ENCODE results near the gene RCC1. TPM values are rescaled to one million over a fixed set of nuclear protein-coding genes. Genes with fewer than 3 reads are reported as not detected.
"Not testable (repeated sequence)": the region's sequence is repeated elsewhere in the genome, so short reads cannot be mapped to it uniquely, and the experiment has no call there.

Gene RCC1, protein sequence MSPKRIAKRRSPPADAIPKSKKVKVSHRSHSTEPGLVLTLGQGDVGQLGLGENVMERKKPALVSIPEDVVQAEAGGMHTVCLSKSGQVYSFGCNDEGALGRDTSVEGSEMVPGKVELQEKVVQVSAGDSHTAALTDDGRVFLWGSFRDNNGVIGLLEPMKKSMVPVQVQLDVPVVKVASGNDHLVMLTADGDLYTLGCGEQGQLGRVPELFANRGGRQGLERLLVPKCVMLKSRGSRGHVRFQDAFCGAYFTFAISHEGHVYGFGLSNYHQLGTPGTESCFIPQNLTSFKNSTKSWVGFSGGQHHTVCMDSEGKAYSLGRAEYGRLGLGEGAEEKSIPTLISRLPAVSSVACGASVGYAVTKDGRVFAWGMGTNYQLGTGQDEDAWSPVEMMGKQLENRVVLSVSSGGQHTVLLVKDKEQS
- 28.0 and 41.9 TPM in 2 replicates for total RNA-seq

DNA sequence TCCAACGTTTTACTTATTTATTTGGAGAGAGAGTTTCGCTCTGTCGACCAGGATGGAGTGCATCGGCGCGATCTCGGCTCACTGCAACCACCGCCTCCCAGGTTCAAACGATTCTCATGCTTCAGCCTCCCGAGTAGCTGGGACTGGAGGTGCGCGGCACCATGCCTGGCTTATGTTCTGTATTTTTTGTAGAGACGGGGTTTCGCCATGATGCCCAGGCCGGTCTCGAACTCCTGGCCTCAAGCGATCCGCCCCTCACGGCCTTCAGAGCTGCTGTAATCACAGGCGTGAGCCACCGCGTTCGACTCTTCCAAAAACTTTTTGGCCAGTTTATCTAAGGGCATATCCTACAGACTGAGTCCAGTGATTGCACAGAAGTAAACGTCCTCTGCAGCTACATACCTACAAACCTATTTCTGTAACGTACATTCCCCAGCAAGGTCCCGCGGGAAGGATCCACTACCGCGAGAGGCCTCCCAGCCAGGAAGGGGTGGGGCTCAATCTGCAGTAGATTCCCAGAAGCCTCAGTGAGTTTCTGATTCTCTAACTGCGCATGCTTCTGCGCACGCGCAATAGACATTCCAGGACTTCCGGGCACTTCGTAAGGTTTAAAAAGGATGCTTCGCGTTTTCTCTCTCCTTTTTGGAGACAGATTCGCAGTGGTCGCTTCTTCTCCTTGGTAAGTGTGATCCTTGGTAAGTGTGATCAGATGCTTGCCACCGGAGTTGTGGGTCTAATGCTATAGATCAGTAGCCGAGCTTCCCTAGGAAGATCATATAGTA, at the start of gene RCC1:
Gene RCC1 (plus strand): TSS at position 638 of the 782 bp plus-strand sequence. CDS start 23,824 bp downstream, outside the sequence.
- H3K4me3 ChIP-seq (ENCODE audit: low read depth, low read length): peak within 1 kb of the TSS; percentile 75
- TF ChIP-seq, protein P1, sequence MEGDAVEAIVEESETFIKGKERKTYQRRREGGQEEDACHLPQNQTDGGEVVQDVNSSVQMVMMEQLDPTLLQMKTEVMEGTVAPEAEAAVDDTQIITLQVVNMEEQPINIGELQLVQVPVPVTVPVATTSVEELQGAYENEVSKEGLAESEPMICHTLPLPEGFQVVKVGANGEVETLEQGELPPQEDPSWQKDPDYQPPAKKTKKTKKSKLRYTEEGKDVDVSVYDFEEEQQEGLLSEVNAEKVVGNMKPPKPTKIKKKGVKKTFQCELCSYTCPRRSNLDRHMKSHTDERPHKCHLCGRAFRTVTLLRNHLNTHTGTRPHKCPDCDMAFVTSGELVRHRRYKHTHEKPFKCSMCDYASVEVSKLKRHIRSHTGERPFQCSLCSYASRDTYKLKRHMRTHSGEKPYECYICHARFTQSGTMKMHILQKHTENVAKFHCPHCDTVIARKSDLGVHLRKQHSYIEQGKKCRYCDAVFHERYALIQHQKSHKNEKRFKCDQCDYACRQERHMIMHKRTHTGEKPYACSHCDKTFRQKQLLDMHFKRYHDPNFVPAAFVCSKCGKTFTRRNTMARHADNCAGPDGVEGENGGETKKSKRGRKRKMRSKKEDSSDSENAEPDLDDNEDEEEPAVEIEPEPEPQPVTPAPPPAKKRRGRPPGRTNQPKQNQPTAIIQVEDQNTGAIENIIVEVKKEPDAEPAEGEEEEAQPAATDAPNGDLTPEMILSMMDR (IDR thresholded peaks at IDR 0.05; ENCODE audit: insufficient read depth, low read depth, low read length): no peak
- peak; percentile 99 for DNase-seq (ENCODE audit: low read depth)

DNA sequence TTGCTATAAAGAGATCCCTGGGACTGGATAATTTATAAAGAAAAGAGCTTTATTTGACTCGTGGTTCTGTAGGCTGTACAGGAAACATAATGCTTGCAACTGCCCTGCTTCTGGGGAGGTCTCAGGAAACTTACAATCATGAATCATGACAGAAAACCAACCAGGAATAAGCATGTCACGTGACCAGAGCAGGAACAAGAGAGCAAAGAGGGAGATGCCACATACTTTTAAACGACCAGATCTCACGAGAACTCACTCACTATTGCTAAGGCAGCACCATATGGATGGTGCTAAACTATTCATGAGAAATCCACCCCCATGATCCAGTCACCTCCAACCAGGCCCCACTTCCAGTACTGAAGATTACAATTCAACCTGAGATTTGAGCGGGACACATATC, 49.8 kb upstream of the RCC1 start:
- TF ChIP-seq, protein P1 (IDR thresholded peaks at IDR 0.05; ENCODE audit: insufficient read depth, low read depth, low read length): no peak
- peak; percentile 59 for DNase-seq (ENCODE audit: low read depth)

DNA sequence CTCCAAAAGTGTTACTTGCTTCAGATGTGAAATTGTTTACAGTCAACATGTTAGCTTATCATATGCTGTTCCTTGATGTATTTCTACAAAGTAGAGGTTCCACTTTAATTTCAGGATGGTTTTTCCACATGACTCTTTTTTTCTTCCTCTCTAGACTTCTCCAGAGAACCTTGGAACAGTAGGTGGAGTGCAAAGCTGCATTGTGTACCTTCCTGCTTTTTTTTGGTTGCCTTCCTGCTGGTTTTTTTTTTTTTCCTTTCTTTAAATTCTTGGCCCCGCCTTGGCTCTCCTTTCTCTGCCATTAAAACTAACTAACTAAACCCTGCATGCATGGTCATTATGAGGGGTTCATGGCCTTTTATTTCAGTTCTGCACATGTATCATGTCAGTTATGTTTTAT, 48.2 kb upstream of the RCC1 start:
- TF ChIP-seq, protein P1 (IDR thresholded peaks at IDR 0.05; ENCODE audit: insufficient read depth, low read depth, low read length): no peak
- no peak for DNase-seq (ENCODE audit: low read depth)

More for the DNA sequence above, 49.8 kb upstream of the RCC1 start:
- no peak overlapping the region for H3K4me3 ChIP-seq (ENCODE audit: low read depth, low read length)

DNA sequence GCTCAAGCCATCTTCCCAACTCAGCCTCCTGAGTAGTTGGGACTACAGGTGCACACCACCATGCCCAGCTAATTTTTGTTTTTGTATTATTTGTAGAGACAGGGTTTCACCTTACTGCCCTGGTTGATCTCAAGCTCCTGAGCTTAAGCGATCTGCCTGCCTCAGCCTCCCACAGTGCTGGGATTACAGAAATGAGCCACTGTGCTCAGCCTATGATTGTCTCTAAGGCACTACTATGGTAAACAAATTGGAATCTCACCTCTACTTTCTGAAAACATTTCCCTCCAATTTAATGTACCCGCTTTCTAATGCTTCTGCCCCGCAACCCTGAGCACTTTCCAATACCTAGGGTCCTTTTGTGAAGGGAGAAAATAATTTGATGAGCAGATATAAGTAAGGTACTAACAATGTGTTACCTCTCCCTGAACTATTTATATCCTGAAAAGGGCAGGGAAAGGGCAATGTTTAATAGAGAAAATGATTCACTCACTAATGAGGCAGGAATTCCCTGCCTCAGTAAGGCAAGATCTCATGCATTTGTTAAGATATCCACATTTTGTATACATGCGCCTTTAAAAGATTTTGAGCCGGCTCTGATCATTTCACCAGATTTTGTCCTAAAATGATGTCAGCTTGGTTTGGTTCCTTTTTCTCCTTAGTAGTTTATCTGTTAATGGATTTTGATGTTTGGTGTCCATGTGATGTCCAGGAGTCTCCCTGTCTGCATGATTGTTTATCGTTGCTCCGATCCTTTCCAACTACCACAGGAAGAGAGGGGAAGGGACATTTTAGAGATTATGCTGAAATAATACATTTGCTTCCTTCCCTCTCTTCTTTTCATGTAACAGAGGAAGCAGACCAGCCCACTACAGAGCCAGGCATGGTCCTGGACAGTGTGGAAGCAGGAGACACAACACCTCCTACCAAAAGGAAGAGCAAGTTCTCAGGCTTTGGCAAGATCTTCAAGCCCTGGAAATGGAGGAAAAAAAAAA, 47.3 kb upstream of the RCC1 start:
- DNase-seq (ENCODE audit: low read depth): no peak
- no peak overlapping the region for H3K4me3 ChIP-seq (ENCODE audit: low read depth, low read length)
- TF ChIP-seq, protein P1 (IDR thresholded peaks at IDR 0.05; ENCODE audit: insufficient read depth, low read depth, low read length): no peak

More for the DNA sequence above, 48.2 kb upstream of the RCC1 start:
- H3K4me3 ChIP-seq (ENCODE audit: low read depth, low read length): no peak overlapping the region

DNA sequence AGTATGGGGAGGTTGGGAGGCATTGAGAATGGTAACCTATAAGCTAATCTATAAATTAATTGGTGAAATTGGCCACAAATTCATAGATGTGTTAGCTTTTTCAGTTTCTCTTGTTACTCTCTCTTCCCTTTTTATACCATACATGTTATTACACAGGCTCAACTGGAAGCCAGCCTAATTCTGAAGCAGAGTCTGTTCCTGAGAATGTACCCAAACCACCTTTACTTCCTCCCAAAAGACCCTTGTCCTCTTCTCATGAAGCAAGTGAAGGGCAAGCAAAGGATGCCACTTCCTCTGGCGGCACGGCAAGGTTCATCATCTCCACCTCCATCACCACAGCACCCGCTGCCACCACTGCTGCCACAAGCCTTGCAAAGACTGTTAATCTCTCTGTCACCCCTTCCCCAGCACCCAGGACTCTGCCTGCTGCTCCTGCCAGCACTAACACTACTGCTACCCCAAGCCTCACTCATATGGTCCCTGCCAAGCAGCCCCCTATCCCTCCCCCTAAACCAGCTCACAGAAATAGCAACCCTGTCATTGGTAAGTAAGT, 39.5 kb upstream of the RCC1 start:
- no peak for DNase-seq (ENCODE audit: low read depth)
- TF ChIP-seq, protein P1 (IDR thresholded peaks at IDR 0.05; ENCODE audit: insufficient read depth, low read depth, low read length): no peak
- no peak overlapping the region for H3K4me3 ChIP-seq (ENCODE audit: low read depth, low read length)

DNA sequence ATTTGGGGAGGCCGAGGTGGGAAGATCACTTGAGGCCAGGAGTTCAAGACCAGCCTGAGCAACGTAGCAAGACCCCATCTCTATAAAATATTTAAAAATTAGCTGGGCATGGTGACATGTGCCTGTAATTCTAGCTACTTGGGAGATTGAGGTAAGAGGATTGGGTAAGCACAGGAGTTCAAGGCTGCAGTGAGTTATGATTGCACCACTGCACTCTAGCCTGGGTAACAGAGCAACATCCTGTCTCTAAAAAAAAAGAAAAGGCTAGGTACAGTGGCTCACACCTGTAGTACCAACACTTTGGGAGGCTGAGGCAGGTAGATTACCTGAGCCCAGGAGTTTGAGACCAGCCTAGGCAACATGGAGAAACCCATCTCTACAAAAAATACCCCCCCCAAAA, 35.7 kb upstream of the RCC1 start:
- no peak for DNase-seq (ENCODE audit: low read depth)
- TF ChIP-seq, protein P1 (IDR thresholded peaks at IDR 0.05; ENCODE audit: insufficient read depth, low read depth, low read length): no peak
- no peak overlapping the region for H3K4me3 ChIP-seq (ENCODE audit: low read depth, low read length)

DNA sequence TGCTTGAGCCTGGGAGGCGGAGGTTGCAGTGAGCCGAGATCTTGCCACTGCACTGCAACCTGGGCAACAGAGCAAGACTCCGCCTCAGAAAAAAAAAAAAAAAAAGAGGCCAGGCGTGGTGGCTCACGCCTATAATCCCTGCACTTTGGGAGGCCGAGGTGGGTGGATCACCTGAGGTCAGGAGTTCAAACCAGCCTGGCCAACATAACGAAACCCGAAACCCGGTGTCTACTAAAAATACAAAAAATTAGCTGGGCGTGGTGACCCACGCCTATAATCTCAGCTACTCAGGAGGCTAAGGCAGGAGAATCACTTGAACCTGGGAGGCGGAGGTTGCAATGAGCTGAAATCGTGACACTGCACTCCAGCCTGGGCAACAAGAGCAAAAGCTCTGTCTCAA, 26.3 kb upstream of the RCC1 start:
- DNase-seq (ENCODE audit: low read depth); H3K4me3 ChIP-seq (ENCODE audit: low read depth, low read length): not testable (repeated sequence)

Data from fibroblast of villous mesenchyme (primary cell).